Glomerular endothelial cell (primary cell): ENCODE measurements around the gene TMEM158. TPM values are rescaled to one million over a fixed set of nuclear protein-coding genes. Genes with fewer than 3 reads are reported as not detected.
A peak's percentile ranks its signal among the peaks of the same experiment; 100 is the strongest.

ENCODE experiments used
- DNase-seq: peaks from one replicate; pipeline ENCODE4 v3.0.0-alpha.2; 2011; ENCODE audit warnings: low read depth, low spot score; ENCODE audit errors: extremely low read depth
- total RNA-seq: library from RNA; depleted of rRNA; stranded (reverse); fragments of >200 nt; gene quantifications from 2 replicates; pipeline ENCODE4 v1.2.3, GENCODE V29; 2015

The TMEM158 gene
- total RNA-seq, 1 donor from 2014 or later = 13.8 TPM

- no peak for DNase-seq
Observed at GRCh38 chr3:45207446-45207845, 18.6 kb downstream of the TMEM158 start.

- no peak for DNase-seq
Observed at GRCh38 chr3:45205126-45205525, 21.0 kb downstream of the TMEM158 start.

GRCh38 chr3:45204136-45204535 lies 22.0 kb downstream of the TMEM158 start:
- DNase-seq = no peak

- DNase-seq = peak; percentile 34
Observed at GRCh38 chr3:45199837-45200648, 26.0 kb downstream of the TMEM158 start.

GRCh38 chr3:45198264-45199260 lies 27.5 kb downstream of the TMEM158 start:
- no peak for DNase-seq

- DNase-seq = no peak
Observed at GRCh38 chr3:45194791-45195190, 31.3 kb downstream of the TMEM158 start.

GRCh38 chr3:45191924-45192417 lies 34.1 kb downstream of the TMEM158 start:
- no peak for DNase-seq

- no peak for DNase-seq
Observed at GRCh38 chr3:45191424-45191823, 34.7 kb downstream of the TMEM158 start.

- DNase-seq = no peak
Observed at GRCh38 chr3:45188719-45189659, 37.1 kb downstream of the TMEM158 start.

- no peak for DNase-seq
Observed at GRCh38 chr3:45187694-45188141, 38.4 kb downstream of the TMEM158 start.

GRCh38 chr3:45186871-45187270 lies 39.2 kb downstream of the TMEM158 start:
- no peak for DNase-seq

GRCh38 chr3:45185461-45185860 lies 40.6 kb downstream of the TMEM158 start:
- no peak for DNase-seq

GRCh38 chr3:45185052-45185451 lies 41.0 kb downstream of the TMEM158 start:
- no peak for DNase-seq

GRCh38 chr3:45183872-45184262 lies 42.2 kb downstream of the TMEM158 start:
- no peak for DNase-seq

- DNase-seq = no peak
Observed at GRCh38 chr3:45182915-45183871, 42.9 kb downstream of the TMEM158 start.

- no peak for DNase-seq
Observed at GRCh38 chr3:45181496-45181895, 44.6 kb downstream of the TMEM158 start.

- DNase-seq = no peak
Observed at GRCh38 chr3:45180899-45181298, 45.2 kb downstream of the TMEM158 start.

- DNase-seq = no peak
Observed at GRCh38 chr3:45180051-45180450, 46.0 kb downstream of the TMEM158 start.

- no peak for DNase-seq
Observed at GRCh38 chr3:45179163-45179562, 46.9 kb downstream of the TMEM158 start.
